Neural cell (in vitro differentiated cells): ENCODE results near the gene PTOV1. TPM values are rescaled to one million over a fixed set of nuclear protein-coding genes. Genes with fewer than 3 reads are reported as not detected.

Experiments used
- H2AFZ ChIP-seq: fragments of 200-600, 300-800 bp; sonication (generic), shearing (Covaris generic); 2 replicates; pipeline ENCODE4 v1.6.0; 2014; ENCODE audit warnings: low read depth, mild to moderate bottlenecking, antibody characterized with exemption, low read length, moderate library complexity
- H3F3A ChIP-seq: fragments of 200-600 bp; shearing (Covaris generic); 2 replicates; pipeline ENCODE4 v1.6.1; 2016; ENCODE audit warnings: mild to moderate bottlenecking, moderate library complexity, mixed read lengths, antibody characterized with exemption, low read length; ENCODE audit not compliant: insufficient read depth, poor library complexity, severe bottlenecking
- H3K27ac ChIP-seq: fragments of 200-600, 300-800 bp; sonication (generic), shearing (Covaris generic); 2 replicates; pipeline ENCODE4 v1.5.1; 2014; ENCODE audit warnings: mild to moderate bottlenecking, low read length, moderate library complexity
- H3K27me3 ChIP-seq: fragments of 300-800, 200-600 bp; sonication (generic), shearing (Covaris generic); 2 replicates; pipeline ENCODE4 v1.6.0; 2014; ENCODE audit warnings: mild to moderate bottlenecking, low read depth, low read length, moderate library complexity; ENCODE audit not compliant: insufficient read depth
- H3K36me3 ChIP-seq: fragments of 300-800, 200-600 bp; sonication (generic), shearing (Covaris generic); 2 replicates; pipeline ENCODE4 v1.5.1; 2014; ENCODE audit warnings: mild to moderate bottlenecking, antibody characterized with exemption, low read length, moderate library complexity; ENCODE audit not compliant: insufficient read depth
- H3K4me2 ChIP-seq: fragments of 300-800, 200-600 bp; sonication (generic), shearing (Covaris generic); 2 replicates; pipeline ENCODE4 v1.6.0; 2014; ENCODE audit warnings: mild to moderate bottlenecking, low read length
- H3K4me3 ChIP-seq: fragments of 300-800, 200-600 bp; sonication (generic), shearing (Covaris generic); 2 replicates; pipeline ENCODE4 v1.5.1; 2014; ENCODE audit warnings: mild to moderate bottlenecking, low read length, moderate library complexity
- H3K79me2 ChIP-seq: fragments of 200-600 bp; shearing (Covaris generic); replicated peaks from 2 replicates; pipeline ENCODE4 v1.6.0; 2014; ENCODE audit warnings: mild to moderate bottlenecking, low read length, moderate library complexity; ENCODE audit not compliant: insufficient read depth
- H3K9ac ChIP-seq: fragments of 300-800, 200-600 bp; sonication (generic), shearing (Covaris generic); 2 replicates; pipeline ENCODE4 v1.6.1; 2016; ENCODE audit warnings: mild to moderate bottlenecking, low read length, mixed read lengths
- H3K9me2 ChIP-seq: fragments of 200-600 bp; shearing (Covaris generic); 2 replicates; pipeline ENCODE4 v1.6.1; 2016; ENCODE audit warnings: mild to moderate bottlenecking, low read length, mixed read lengths; ENCODE audit not compliant: insufficient read depth
- H3K9me3 ChIP-seq: fragments of 200-600, 300-800 bp; sonication (generic), shearing (Covaris generic); 2 replicates; pipeline ENCODE4 v1.6.1; 2016; ENCODE audit warnings: mild to moderate bottlenecking, mixed run types, low read length, moderate library complexity, mixed read lengths
- H4K20me1 ChIP-seq: fragments of 200-600 bp; shearing (Covaris generic); 2 replicates; pipeline ENCODE4 v1.6.1; 2016; ENCODE audit warnings: mild to moderate bottlenecking, mixed run types; ENCODE audit not compliant: insufficient read depth
- CTCF ChIP-seq: fragments of 450-650 bp; IDR thresholded peaks from 2 replicates; pipeline ENCODE4 v1.5.1; 2014; ENCODE audit warnings: antibody characterized with exemption, mild to moderate bottlenecking, moderate library complexity; ENCODE audit not compliant: poor library complexity, severe bottlenecking
- EP300 ChIP-seq: fragments of 450-650 bp; conservative IDR thresholded peaks from 2 replicates; pipeline ENCODE4 v1.6.1; 2014; ENCODE audit warnings: antibody characterized with exemption, mild to moderate bottlenecking, moderate library complexity; ENCODE audit not compliant: poor library complexity, severe bottlenecking
- EZH2 ChIP-seq: fragments of 200-600, 300-800 bp; shearing (Covaris generic), sonication (generic); IDR thresholded peaks from 2 replicates; pipeline ENCODE4 v1.6.1; 2014; ENCODE audit warnings: antibody characterized with exemption, low read length, borderline replicate concordance, mild to moderate bottlenecking; ENCODE audit not compliant: insufficient read depth, poor library complexity, severe bottlenecking
- MXI1 ChIP-seq: fragments of 450-650 bp; conservative IDR thresholded peaks from 2 replicates; pipeline ENCODE4 v1.6.1; 2014; ENCODE audit warnings: antibody characterized with exemption, mild to moderate bottlenecking; ENCODE audit not compliant: poor library complexity, severe bottlenecking
- POLR2AphosphoS5 ChIP-seq: IDR thresholded peaks from 2 replicates; pipeline ENCODE4 v1.6.1; 2012
- RAD21 ChIP-seq: fragments of 450-650 bp; conservative IDR thresholded peaks from 2 replicates; pipeline ENCODE4 v1.6.1; 2014; ENCODE audit warnings: antibody characterized with exemption, mild to moderate bottlenecking, moderate library complexity
- SMC3 ChIP-seq: fragments of 450-650 bp; conservative IDR thresholded peaks from 2 replicates; pipeline ENCODE4 v1.6.1; 2014; ENCODE audit warnings: antibody characterized with exemption, mild to moderate bottlenecking, moderate library complexity; ENCODE audit not compliant: poor library complexity
- TAF1 ChIP-seq: IDR thresholded peaks from 2 replicates; pipeline ENCODE4 v1.6.1; 2012; ENCODE audit warnings: low read depth
- polyA plus RNA-seq: library from polyadenylated mRNA; depleted of rRNA; stranded (reverse); fragments of >200 nt; gene quantifications from 2 replicates; pipeline ENCODE4 v1.2.3, GENCODE V29; 2014
- TF ChIP-seq, protein P1 (sequence below): IDR thresholded peaks from 2 replicates; pipeline ENCODE4 v1.6.1; 2012; ENCODE audit warnings: borderline replicate concordance

Gene PTOV1
- polyA plus RNA-seq, 1 donor from 2014 or later = 199 TPM

DNA sequence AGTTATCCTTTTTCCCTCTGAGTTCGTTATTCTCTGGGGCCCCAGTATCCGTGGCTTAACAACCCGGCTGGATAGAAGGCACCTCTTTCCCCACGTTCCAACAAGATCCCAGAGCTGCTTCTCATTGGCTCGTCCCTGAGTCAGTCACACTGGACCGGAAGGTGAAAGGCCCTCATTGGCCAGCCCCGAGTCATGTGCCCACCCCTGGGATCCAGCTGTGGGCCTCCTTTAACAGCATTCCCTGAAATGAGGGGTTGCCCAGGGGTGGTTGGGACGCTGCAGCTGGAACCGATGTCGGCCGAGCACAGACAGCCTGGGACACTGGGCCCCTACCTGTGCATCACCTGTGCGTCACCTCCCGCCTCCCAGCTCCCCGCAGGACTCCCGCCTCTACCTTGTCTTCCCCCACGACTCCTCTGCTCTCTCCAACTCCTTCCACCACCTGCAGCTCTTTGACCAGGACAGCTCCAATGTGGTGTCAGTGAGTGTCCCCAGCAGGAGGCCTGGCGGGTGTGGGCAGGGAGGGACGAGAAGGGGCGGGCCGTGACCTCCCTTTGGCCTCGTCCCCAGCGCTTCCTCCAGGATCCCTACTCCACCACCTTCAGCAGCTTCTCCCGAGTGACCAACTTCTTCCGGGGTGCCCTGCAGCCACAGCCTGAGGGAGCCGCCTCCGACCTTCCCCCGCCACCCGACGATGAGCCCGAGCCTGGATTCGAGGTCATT lies 30.9 kb downstream of the PTOV1 start:
- Histone ChIP-seq H3K9ac (no peak overlapping the region), H3F3A (no peaks in the 10 kb centered on the region), H4K20me1 (no peaks in the 10 kb centered on the region), H3K4me3 (no peak overlapping the region), H3K27me3 (no peaks in the 10 kb centered on the region), H3K27ac (no peak overlapping the region), H2AFZ (no peak overlapping the region), H3K36me3 (peaks cover 9% of the 10 kb centered on the region), H3K79me2 (no peaks in the 10 kb centered on the region), H3K9me2 (no peaks in the 10 kb centered on the region), H3K9me3 (peaks cover 6% of the 10 kb centered on the region), H3K4me2 (no peak overlapping the region)
- TF ChIP-seq POLR2AphosphoS5 (no peak), MXI1 (no peak), EP300 (no peak), TAF1 (no peak), RAD21 (no peak), EZH2 (no peak), CTCF (no peak), SMC3 (no peak)
- TF ChIP-seq, protein P1, sequence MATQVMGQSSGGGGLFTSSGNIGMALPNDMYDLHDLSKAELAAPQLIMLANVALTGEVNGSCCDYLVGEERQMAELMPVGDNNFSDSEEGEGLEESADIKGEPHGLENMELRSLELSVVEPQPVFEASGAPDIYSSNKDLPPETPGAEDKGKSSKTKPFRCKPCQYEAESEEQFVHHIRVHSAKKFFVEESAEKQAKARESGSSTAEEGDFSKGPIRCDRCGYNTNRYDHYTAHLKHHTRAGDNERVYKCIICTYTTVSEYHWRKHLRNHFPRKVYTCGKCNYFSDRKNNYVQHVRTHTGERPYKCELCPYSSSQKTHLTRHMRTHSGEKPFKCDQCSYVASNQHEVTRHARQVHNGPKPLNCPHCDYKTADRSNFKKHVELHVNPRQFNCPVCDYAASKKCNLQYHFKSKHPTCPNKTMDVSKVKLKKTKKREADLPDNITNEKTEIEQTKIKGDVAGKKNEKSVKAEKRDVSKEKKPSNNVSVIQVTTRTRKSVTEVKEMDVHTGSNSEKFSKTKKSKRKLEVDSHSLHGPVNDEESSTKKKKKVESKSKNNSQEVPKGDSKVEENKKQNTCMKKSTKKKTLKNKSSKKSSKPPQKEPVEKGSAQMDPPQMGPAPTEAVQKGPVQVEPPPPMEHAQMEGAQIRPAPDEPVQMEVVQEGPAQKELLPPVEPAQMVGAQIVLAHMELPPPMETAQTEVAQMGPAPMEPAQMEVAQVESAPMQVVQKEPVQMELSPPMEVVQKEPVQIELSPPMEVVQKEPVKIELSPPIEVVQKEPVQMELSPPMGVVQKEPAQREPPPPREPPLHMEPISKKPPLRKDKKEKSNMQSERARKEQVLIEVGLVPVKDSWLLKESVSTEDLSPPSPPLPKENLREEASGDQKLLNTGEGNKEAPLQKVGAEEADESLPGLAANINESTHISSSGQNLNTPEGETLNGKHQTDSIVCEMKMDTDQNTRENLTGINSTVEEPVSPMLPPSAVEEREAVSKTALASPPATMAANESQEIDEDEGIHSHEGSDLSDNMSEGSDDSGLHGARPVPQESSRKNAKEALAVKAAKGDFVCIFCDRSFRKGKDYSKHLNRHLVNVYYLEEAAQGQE = no peak

DNA sequence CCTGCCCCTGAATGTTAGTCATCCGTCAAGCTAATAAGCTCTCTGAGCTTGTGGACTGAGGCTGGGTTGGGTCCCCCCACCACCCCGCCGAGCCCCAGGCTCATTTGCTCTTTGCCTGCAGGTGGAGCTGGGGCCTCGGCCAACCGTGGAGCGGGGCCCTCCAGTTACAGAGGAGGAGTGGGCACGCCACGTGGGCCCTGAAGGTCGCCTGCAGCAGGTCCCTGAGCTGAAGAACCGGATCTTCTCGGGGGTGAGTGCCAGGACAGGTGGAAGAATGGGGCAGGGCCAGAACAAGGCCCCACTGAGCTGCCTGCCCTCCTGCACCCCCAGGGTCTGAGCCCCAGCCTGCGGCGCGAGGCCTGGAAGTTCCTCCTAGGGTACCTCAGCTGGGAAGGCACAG lies 31.7 kb downstream of the PTOV1 start:
- TF ChIP-seq POLR2AphosphoS5 (no peak), RAD21 (no peak), MXI1 (no peak), TAF1 (no peak), CTCF (no peak)
- TF ChIP-seq, protein P1 = no peak
- Histone ChIP-seq H3K79me2 (no peaks in the 10 kb centered on the region), H3F3A (no peaks in the 10 kb centered on the region), H3K4me3 (no peak overlapping the region), H4K20me1 (no peaks in the 10 kb centered on the region), H3K9ac (no peak overlapping the region), H2AFZ (no peak overlapping the region), H3K9me3 (peaks cover 6% of the 10 kb centered on the region), H3K27ac (no peak overlapping the region), H3K4me2 (no peak overlapping the region), H3K36me3 (peaks cover 9% of the 10 kb centered on the region), H3K27me3 (no peaks in the 10 kb centered on the region), H3K9me2 (no peaks in the 10 kb centered on the region)
